Sciatic nerve (tissue), 2 donors: Measurements from ENCODE around the gene CASZ1. TPM values are rescaled to one million over a fixed set of nuclear protein-coding genes. Genes with fewer than 3 reads are reported as not detected.

Experiments
- ATAC-seq: fragments of 200-7000 bp; cut with Tn5 transposase; one replicate; pipeline ENCODE4 v1.9.1; 2020; ENCODE audit warnings: mild to moderate bottlenecking, moderate library complexity
- DNase-seq: peaks from one replicate; pipeline ENCODE4 v3.0.0-alpha.2; 2020; ENCODE audit warnings: low spot score
- intact Hi-C: fragments of 100-400 bp; cut with DNase I; formaldehyde crosslinking; loops from one replicate; pipeline ENCODE4 v1.14.2; 2022
- total RNA-seq: library from RNA; stranded (reverse); fragmentation: NEBNext Ultra II Directional; extraction: Animal tissue kit (Norgen Biotek cat#: 25700); gene quantifications from one replicate; pipeline ENCODE4 v1.2.1, GENCODE V29; 2021
- donor health status: DM: no; HTN: no; CAD: no.
- donor health status: DM: no; HTN: no; CAD: no.

CASZ1 gene
- total RNA-seq, 1 donor from 2014 or later, result 8.5 TPM

DNA sequence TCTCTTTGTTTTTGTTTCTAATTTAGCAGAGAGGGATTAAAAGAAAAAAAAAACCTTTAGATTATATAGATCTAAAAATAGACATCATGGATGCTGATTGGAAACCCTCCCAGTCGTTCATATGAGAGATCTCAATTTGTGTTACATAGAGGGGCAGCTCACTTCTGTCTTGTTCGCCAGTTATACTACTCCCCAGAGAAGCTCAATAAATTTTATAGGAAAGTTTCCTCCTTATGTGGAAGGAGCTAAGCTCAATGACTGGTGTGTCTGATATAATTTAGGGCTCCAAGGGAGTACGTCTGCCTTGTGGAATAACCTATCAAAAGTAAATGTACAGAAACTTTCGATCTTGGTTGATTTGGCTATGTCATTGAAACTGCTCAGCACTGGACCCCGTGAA, 204.1 kb downstream of the CASZ1 start:
- DNase-seq, result no peak
- no peak for ATAC-seq
- intact Hi-C loops, result no loop called here

DNA sequence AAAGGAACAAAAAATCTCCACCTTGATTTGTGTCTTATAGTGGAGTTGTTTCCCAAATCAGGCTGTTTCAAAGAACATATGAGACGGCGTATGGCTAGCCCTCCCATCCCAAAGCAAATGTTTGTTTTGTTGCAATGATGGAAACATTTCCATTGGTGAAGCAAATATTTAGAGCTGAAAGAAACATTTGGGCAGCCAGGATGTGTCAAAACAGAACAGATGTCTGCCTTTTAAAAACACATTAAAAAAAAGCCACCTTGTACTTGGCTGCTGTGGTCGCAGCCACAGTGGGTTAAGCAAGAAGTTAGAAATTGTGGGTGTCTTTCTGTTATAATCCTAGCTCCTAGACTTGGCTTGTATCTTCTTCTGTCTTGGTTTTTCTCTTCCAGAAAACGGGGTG, 205.4 kb downstream of the CASZ1 start:
- intact Hi-C loops, result no loop called here
- ATAC-seq (no peak), DNase-seq (no peak)

DNA sequence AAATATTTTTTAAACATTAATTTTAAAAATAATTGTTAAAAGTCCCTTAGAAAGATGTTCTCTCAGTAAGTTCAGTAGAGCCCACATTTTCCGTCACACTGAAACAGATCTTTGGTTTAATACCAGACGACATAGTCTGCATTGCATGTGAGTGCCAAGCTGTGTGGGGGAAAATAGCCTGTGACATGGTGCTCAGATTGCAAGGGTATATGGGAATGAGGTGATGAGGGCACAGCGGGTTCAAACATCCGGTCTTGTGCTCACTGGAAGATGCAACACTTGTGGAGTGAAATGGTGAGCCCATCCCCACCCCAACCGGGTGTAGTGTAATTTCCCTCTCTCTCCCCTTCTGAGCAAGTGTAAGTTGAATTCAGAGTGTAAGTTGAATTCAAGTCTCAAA, 207.4 kb downstream of the CASZ1 start:
- ATAC-seq (no peak), DNase-seq (no peak)
- intact Hi-C loops, result no loop called here

DNA sequence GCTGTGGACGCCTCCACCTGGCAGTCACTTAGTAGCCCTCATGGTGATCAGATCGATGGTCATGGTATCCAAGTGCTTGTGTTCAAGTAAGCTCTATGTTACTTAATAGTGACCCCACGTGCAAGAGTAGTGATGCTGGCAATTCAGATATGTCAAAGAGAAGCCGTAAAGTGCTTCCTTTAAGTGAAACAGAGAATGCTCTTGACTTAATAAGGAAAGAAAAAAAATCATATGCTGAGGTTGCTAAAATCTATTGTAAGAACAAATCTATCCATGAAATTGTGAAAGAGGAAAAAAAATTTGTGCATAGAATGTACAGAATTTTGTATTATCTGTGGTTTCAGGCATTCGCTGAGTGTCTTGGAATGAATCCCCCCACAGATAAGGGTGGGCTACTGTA, 207.8 kb downstream of the CASZ1 start:
- ATAC-seq (no peak), DNase-seq (no peak)
- intact Hi-C loops, result no loop called here

Other genes with a start within 250 kb of the CASZ1 start
- gene TARDBP, start 216.0 kb upstream of the CASZ1 start, total RNA-seq, result 165 TPM